MM.1S (cell line): ENCODE results near the gene HSF4.

Source experiments
- DNase-seq: peaks from one replicate; pipeline ENCODE4 v3.0.0-alpha.2; 2015
- H2AFZ ChIP-seq: fragments of 300-600 bp; sonication (generic); 2 replicates; pipeline ENCODE4 v1.6.0; 2016; ENCODE audit warnings: antibody characterized with exemption, low read length
- H3F3A ChIP-seq: fragments of 300-600 bp; sonication (generic); 2 replicates; pipeline ENCODE4 v1.6.1; 2016; ENCODE audit warnings: mild to moderate bottlenecking, antibody characterized with exemption, low read length, moderate library complexity, mixed read lengths; ENCODE audit not compliant: insufficient read depth
- H3K27ac ChIP-seq: fragments of 300-600 bp; sonication (generic); 2 replicates; pipeline ENCODE4 v1.5.1; 2016; ENCODE audit warnings: mild to moderate bottlenecking, low read length
- H3K27me3 ChIP-seq: fragments of 300-600 bp; sonication (generic); replicated peaks from 2 replicates; pipeline ENCODE4 v1.6.0; 2016; ENCODE audit warnings: low read length; ENCODE audit not compliant: insufficient read depth
- H3K36me3 ChIP-seq: fragments of 300-600 bp; sonication (generic); replicated peaks from 2 replicates; pipeline ENCODE4 v1.6.1; 2016; ENCODE audit warnings: mild to moderate bottlenecking, low read length, mixed read lengths; ENCODE audit not compliant: insufficient read depth
- H3K4me1 ChIP-seq: fragments of 300-600 bp; sonication (generic); 2 replicates; pipeline ENCODE4 v1.6.1; 2016; ENCODE audit warnings: low read length, mixed read lengths
- H3K4me2 ChIP-seq: fragments of 300-600 bp; sonication (generic); 2 replicates; pipeline ENCODE4 v1.6.0; 2016; ENCODE audit warnings: low read depth, low read length
- H3K4me3 ChIP-seq: fragments of 300-600 bp; sonication (generic); 2 replicates; pipeline ENCODE4 v1.5.1; 2016; ENCODE audit warnings: low read length, mixed read lengths
- H3K79me2 ChIP-seq: fragments of 300-600 bp; sonication (generic); 2 replicates; pipeline ENCODE4 v1.6.1; 2016; ENCODE audit warnings: mixed run types, low read length, mixed read lengths
- H3K9ac ChIP-seq: fragments of 300-600 bp; sonication (generic); 2 replicates; pipeline ENCODE4 v1.6.1; 2016; ENCODE audit warnings: low read length, mixed read lengths
- H3K9me2 ChIP-seq: fragments of 300-600 bp; sonication (generic); replicated peaks from 2 replicates; pipeline ENCODE4 v1.6.1; 2016; ENCODE audit warnings: mild to moderate bottlenecking, low read length, mixed read lengths; ENCODE audit not compliant: insufficient read depth
- H3K9me3 ChIP-seq: fragments of 300-600 bp; sonication (generic); replicated peaks from 2 replicates; pipeline ENCODE4 v1.6.1; 2016; ENCODE audit warnings: mild to moderate bottlenecking, low read length, mixed read lengths; ENCODE audit not compliant: insufficient read depth
- H4K20me1 ChIP-seq: fragments of 300-600 bp; sonication (generic); 2 replicates; pipeline ENCODE4 v1.6.1; 2016; ENCODE audit warnings: mild to moderate bottlenecking, low read length, moderate library complexity, mixed read lengths; ENCODE audit not compliant: insufficient read depth
- EZH2 ChIP-seq: fragments of 300-600 bp; sonication (generic); optimal IDR thresholded peaks from 2 replicates; pipeline ENCODE3; 2017; ENCODE audit warnings: low read depth, mild to moderate bottlenecking, antibody characterized with exemption, low read length, mixed read lengths
- EZH2phosphoT487 ChIP-seq: fragments of 300-600 bp; sonication (generic); IDR thresholded peaks from 2 replicates; pipeline ENCODE4 v1.6.1; 2018; ENCODE audit warnings: antibody characterized with exemption, low read length
- TF ChIP-seq, protein P1 (sequence below): fragments of 300-600 bp; sonication (generic); IDR thresholded peaks from 2 replicates; pipeline ENCODE4 v1.5.1; 2016; ENCODE audit warnings: antibody characterized with exemption, low read length, mixed read lengths

HSF4 gene

GRCh38 chr16:67137605-67138004 lies 26.9 kb upstream of the HSF4 start:
- no peak overlapping the region for H3K27ac ChIP-seq
- H3F3A ChIP-seq, result no peaks in the 10 kb centered on the region
- TF ChIP-seq EZH2 (no peak), EZH2phosphoT487 (no peak)
- TF ChIP-seq, protein P1, sequence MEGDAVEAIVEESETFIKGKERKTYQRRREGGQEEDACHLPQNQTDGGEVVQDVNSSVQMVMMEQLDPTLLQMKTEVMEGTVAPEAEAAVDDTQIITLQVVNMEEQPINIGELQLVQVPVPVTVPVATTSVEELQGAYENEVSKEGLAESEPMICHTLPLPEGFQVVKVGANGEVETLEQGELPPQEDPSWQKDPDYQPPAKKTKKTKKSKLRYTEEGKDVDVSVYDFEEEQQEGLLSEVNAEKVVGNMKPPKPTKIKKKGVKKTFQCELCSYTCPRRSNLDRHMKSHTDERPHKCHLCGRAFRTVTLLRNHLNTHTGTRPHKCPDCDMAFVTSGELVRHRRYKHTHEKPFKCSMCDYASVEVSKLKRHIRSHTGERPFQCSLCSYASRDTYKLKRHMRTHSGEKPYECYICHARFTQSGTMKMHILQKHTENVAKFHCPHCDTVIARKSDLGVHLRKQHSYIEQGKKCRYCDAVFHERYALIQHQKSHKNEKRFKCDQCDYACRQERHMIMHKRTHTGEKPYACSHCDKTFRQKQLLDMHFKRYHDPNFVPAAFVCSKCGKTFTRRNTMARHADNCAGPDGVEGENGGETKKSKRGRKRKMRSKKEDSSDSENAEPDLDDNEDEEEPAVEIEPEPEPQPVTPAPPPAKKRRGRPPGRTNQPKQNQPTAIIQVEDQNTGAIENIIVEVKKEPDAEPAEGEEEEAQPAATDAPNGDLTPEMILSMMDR, result no peak
- no peaks in the 10 kb centered on the region for H3K79me2 ChIP-seq
- no peaks in the 10 kb centered on the region for H4K20me1 ChIP-seq
- no peak for DNase-seq
- H3K4me2 ChIP-seq, result no peak overlapping the region
- no peak overlapping the region for H3K4me3 ChIP-seq
- no peaks in the 10 kb centered on the region for H3K27me3 ChIP-seq
- no peaks in the 10 kb centered on the region for H3K9me3 ChIP-seq
- no peak overlapping the region for H3K9ac ChIP-seq
- peaks cover 4% of the 10 kb centered on the region; the same call in 1 of the 2 replicates for H3K36me3 ChIP-seq
- no peak overlapping the region for H2AFZ ChIP-seq
- H3K4me1 ChIP-seq, result no peaks in the 10 kb centered on the region
- H3K9me2 ChIP-seq, result no peaks in the 10 kb centered on the region

DNA sequence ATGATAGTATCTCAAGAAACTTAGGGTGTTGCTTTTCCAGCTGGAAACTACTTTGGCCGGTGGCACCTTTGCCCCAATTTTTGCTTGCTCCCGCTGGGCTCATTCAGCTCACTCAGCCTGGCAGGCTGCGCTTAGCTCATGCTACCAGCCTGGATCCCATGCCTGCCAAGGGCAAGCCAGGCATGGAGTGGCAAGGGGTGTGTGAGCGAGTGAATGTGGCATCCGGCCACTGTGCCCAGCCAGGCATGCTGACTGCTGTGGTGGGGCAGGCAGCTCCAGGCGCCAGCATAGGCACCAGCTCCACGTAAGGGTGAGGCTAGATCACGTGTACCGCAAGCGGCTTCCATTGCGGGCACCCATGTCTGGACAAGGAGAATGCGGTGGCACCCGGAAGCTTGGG lies 23.2 kb upstream of the HSF4 start:
- no peak overlapping the region for H3K27ac ChIP-seq
- no peak overlapping the region for H3K4me3 ChIP-seq
- H3K9me2 ChIP-seq, result no peaks in the 10 kb centered on the region
- no peak for DNase-seq
- H4K20me1 ChIP-seq, result no peaks in the 10 kb centered on the region
- H3K9ac ChIP-seq, result no peak overlapping the region
- 0 out of 2 replicates have a peak, but pooled peaks cover 4% of the 10 kb centered on the region for H3K36me3 ChIP-seq
- TF ChIP-seq EZH2 (no peak), EZH2phosphoT487 (no peak)
- TF ChIP-seq, protein P1, result no peak
- H3K9me3 ChIP-seq, result no peaks in the 10 kb centered on the region
- H3F3A ChIP-seq, result no peaks in the 10 kb centered on the region
- no peaks in the 10 kb centered on the region for H3K27me3 ChIP-seq
- H3K4me1 ChIP-seq, result no peaks in the 10 kb centered on the region
- no peak overlapping the region for H2AFZ ChIP-seq
- no peaks in the 10 kb centered on the region for H3K79me2 ChIP-seq
- no peak overlapping the region for H3K4me2 ChIP-seq

- no peaks in the 10 kb centered on the region for H3K9me3 ChIP-seq
- H3F3A ChIP-seq, result no peaks in the 10 kb centered on the region
- no peak for DNase-seq
- H3K9ac ChIP-seq, result no peak overlapping the region
- TF ChIP-seq, protein P1, result no peak
- TF ChIP-seq EZH2phosphoT487, result no peak
- no peak for TF ChIP-seq EZH2
- no peak overlapping the region for H2AFZ ChIP-seq
- no peaks in the 10 kb centered on the region for H3K79me2 ChIP-seq
- no peak overlapping the region for H3K27ac ChIP-seq
- no peaks in the 10 kb centered on the region for H3K9me2 ChIP-seq
- H3K27me3 ChIP-seq, result no peaks in the 10 kb centered on the region
- H3K4me1 ChIP-seq, result no peaks in the 10 kb centered on the region
- no peaks in the 10 kb centered on the region for H4K20me1 ChIP-seq
- 0 out of 2 replicates have a peak, but pooled peaks cover 4% of the 10 kb centered on the region for H3K36me3 ChIP-seq
- no peak overlapping the region for H3K4me3 ChIP-seq
- no peak overlapping the region for H3K4me2 ChIP-seq
Measured at GRCh38 chr16:67142342-67142741, 22.2 kb upstream of the HSF4 start.
